ENCODE data around the gene ENTR1.
A peak's percentile ranks its signal among the peaks of the same experiment; 100 is the strongest.

ENTR1 gene

GRCh38 chr9:136403538-136403914 is 6.9 kb downstream of the ENTR1 start:
- in situ Hi-C loops (cut with HindIII; ENCODE audit: low sequenced_read_pairs), result no loop called here
- no peak for TF ChIP-seq CTCF (IDR thresholded peaks at IDR 0.05; ENCODE audit: low read depth, low read length, missing control alignments)
- no peak overlapping the region for H3K4me3 ChIP-seq (ENCODE audit: low read depth, low read length)
- DNase-seq (ENCODE audit: low read depth), result no peak

GRCh38 chr9:136402067-136402466 is 8.3 kb downstream of the ENTR1 start:
- no peak overlapping the region for H3K4me3 ChIP-seq (ENCODE audit: low read depth, low read length)
- no peak for DNase-seq (ENCODE audit: low read depth)
- in situ Hi-C loops (cut with HindIII; ENCODE audit: low sequenced_read_pairs), result no loop called here
- no peak for TF ChIP-seq CTCF (IDR thresholded peaks at IDR 0.05; ENCODE audit: low read depth, low read length, missing control alignments)

- no peak overlapping the region for H3K4me3 ChIP-seq (ENCODE audit: low read depth, low read length)
- in situ Hi-C loops (cut with HindIII; ENCODE audit: low sequenced_read_pairs), result no loop called here
- TF ChIP-seq CTCF (IDR thresholded peaks at IDR 0.05; ENCODE audit: low read depth, low read length, missing control alignments), result no peak
- DNase-seq (ENCODE audit: low read depth), result no peak
Observed at GRCh38 chr9:136401173-136401922, 9.1 kb downstream of the ENTR1 start.

- DNase-seq (ENCODE audit: low read depth), result peak; percentile 51
- TF ChIP-seq CTCF (IDR thresholded peaks at IDR 0.05; ENCODE audit: low read depth, low read length, missing control alignments), result peak; percentile 75
- peak within 1 kb of the TSS; percentile 90 for H3K4me3 ChIP-seq (ENCODE audit: low read depth, low read length)
- in situ Hi-C loops (cut with HindIII; ENCODE audit: low sequenced_read_pairs), result no loop called here
Observed at GRCh38 chr9:136400038-136400834, 10.2 kb downstream of the ENTR1 start, which contains the start of gene SNAPC4. Gene SNAPC4 (minus strand): TSS chr9:136400170. CDS start chr9:136398428, 1,742 bp downstream.

GRCh38 chr9:136399176-136400037 is 11.0 kb downstream of the ENTR1 start:
- in situ Hi-C loops (cut with HindIII; ENCODE audit: low sequenced_read_pairs), result no loop called here
- TF ChIP-seq CTCF (IDR thresholded peaks at IDR 0.05; ENCODE audit: low read depth, low read length, missing control alignments), result no peak
- no peak for DNase-seq (ENCODE audit: low read depth)
- H3K4me3 ChIP-seq (ENCODE audit: low read depth, low read length), result peak overlapping the region; percentile 90

- no peak for DNase-seq (ENCODE audit: low read depth)
- no peak overlapping the region for H3K4me3 ChIP-seq (ENCODE audit: low read depth, low read length)
Observed at GRCh38 chr9:136398286-136398685, 12.1 kb downstream of the ENTR1 start.

More at GRCh38 chr9:136398286-136398685, 12.1 kb downstream of the ENTR1 start:
- no peak for TF ChIP-seq CTCF (IDR thresholded peaks at IDR 0.05; ENCODE audit: low read depth, low read length, missing control alignments)
- in situ Hi-C loops (cut with HindIII; ENCODE audit: low sequenced_read_pairs), result no loop called here

All from astrocyte of the cerebellum (primary cell).